ENCODE measurements around the gene OGFOD1. TPM values are rescaled to one million over a fixed set of nuclear protein-coding genes. Genes with fewer than 3 reads are reported as not detected.

Gene OGFOD1
- total and polyA plus RNA-seq, 9 of the 15 experiments (the other 6 are each of a cell fraction or from before 2014, with no cell fraction given): 60.4 to 134 (median 85.8) TPM

DNA sequence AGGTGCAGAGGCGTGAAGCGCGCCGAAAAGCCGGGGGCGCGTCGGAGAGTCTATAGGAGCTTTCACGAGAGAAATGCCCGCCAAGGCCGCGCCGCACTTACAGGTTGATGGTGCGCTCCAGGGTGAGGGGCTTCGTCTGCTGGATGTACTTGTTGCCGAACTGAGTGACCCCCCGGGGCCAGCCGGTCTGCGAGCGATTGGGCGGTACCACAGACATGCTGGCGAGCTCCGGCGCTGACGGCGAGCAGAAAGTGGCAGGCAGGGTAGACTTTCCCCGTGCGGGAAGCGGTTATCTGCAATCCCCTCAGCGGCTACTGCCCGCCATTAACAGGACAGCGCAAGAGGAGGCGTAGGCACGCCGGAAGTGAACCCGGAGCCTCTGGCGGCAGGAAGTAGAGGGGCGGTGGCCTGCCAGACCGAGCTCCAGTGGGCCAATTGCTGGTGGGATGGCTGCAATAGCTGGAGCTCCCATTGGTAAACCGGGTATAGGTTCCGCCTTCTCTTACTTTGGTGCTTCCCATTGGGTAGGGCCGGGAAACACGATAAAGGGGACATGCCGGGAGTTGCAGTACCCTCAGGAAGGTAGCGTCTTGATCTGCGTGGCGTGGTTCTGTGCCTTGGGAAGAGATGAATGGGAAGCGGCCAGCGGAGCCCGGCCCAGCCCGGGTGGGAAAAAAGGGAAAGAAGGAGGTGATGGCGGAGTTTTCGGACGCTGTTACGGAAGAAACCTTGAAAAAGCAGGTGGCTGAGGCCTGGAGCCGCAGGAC, at the start of gene OGFOD1, which contains the start of gene NUDT21 (continued):
- TF ChIP-seq ZNF408 (CRISPR knock-in tag; IDR thresholded peaks at IDR 0.05; ENCODE audit: low read depth) (no peak), MAZ (CRISPR knock-in tag; conservative IDR thresholded peaks at IDR 0.05 in 1 of 2, IDR thresholded peaks at IDR 0.05 in 1 of 2) (peak; percentile 39 to 76; a peak in 3 of 4 replicates), CBX2 (IDR thresholded peaks at IDR 0.05; ENCODE audit: insufficient read depth, low read length, poor library complexity, severe bottlenecking) (no peak), IFI16 (CRISPR knock-in tag; IDR thresholded peaks at IDR 0.05) (no peak), ETV1 (tag; conservative IDR thresholded peaks at IDR 0.05; ENCODE audit: low read depth) (peak; percentile 48), ZNF133 (CRISPR knock-in tag; IDR thresholded peaks at IDR 0.05) (no peak), CHCHD3 (CRISPR knock-in tag; IDR thresholded peaks at IDR 0.05) (no peak), CCNT2 (IDR thresholded peaks at IDR 0.05; ENCODE audit: borderline replicate concordance, extremely low read depth, insufficient read length, low read depth, low read length) (no peak), ZBED1 (IDR thresholded peaks at IDR 0.05) (no peak), ZNF232 (CRISPR knock-in tag; IDR thresholded peaks at IDR 0.05) (no peak), NCOA6 (IDR thresholded peaks at IDR 0.05) (no peak), TCF3 (CRISPR knock-in tag; IDR thresholded peaks at IDR 0.05) (no peak), HNRNPLL (IDR thresholded peaks at IDR 0.05; ENCODE audit: low read depth, low read length, poor library complexity, severe bottlenecking) (peak; percentile 39), ZFPM2 (CRISPR knock-in tag; IDR thresholded peaks at IDR 0.05) (no peak), ATF3 (IDR thresholded peaks at IDR 0.05) (no peak), ATF3 (CRISPR knock-in tag; conservative IDR thresholded peaks at IDR 0.05) (no peak), NCOA2 (IDR thresholded peaks at IDR 0.05; ENCODE audit: partially characterized antibody in 2 of 2) (no peak), DMBX1 (CRISPR knock-in tag; IDR thresholded peaks at IDR 0.05; ENCODE audit: borderline replicate concordance) (no peak), ZNF668 (CRISPR knock-in tag; IDR thresholded peaks at IDR 0.05) (no peak), ZNF282 (CRISPR knock-in tag; IDR thresholded peaks at IDR 0.05) (peak; percentile 52; the same call in 1 of the 2 replicates), ZNF449 (CRISPR knock-in tag; IDR thresholded peaks at IDR 0.05) (no peak), CAMTA2 (CRISPR knock-in tag; conservative IDR thresholded peaks at IDR 0.05) (no peak), NFE2 (IDR thresholded peaks at IDR 0.05; ENCODE audit: low read depth) (0 out of 2 replicates have a peak, but pooled peaks have one; percentile 13), TAF7 (tag; IDR thresholded peaks at IDR 0.05) (peak; percentile 79; the same call in 1 of the 2 replicates)
